ENCODE results near the gene KRT24.

GRCh38 chr17:40718930-40719329 is 15.4 kb upstream of the KRT24 start:
- no peak for TF ChIP-seq SUZ12 (IDR thresholded peaks at IDR 0.05; ENCODE audit: extremely low read depth, insufficient read depth, insufficient read length)
- no peak for TF ChIP-seq ZNF274 (IDR thresholded peaks at IDR 0.05; ENCODE audit: low read depth, low read length)

Data from NT2/D1 (cell line).